ENCODE measurements around the gene STK39.
"Not testable (repeated sequence)": the region's sequence is repeated elsewhere in the genome, so short reads cannot be mapped to it uniquely, and the experiment has no call there.

Gene STK39

GRCh38 chr2:168289880-168290279 lies 42.5 kb upstream of the STK39 start:
- Histone ChIP-seq H3K36me3 (no peaks in the 10 kb centered on the region), H3K4me1 (no peaks in the 10 kb centered on the region), H3K27me3 (no peaks in the 10 kb centered on the region), H3K4me3 (no peak overlapping the region), H3K9me3 (no peaks in the 10 kb centered on the region), H3K27ac (no peak overlapping the region)
- no peak for DNase-seq
- TF ChIP-seq, protein P1, sequence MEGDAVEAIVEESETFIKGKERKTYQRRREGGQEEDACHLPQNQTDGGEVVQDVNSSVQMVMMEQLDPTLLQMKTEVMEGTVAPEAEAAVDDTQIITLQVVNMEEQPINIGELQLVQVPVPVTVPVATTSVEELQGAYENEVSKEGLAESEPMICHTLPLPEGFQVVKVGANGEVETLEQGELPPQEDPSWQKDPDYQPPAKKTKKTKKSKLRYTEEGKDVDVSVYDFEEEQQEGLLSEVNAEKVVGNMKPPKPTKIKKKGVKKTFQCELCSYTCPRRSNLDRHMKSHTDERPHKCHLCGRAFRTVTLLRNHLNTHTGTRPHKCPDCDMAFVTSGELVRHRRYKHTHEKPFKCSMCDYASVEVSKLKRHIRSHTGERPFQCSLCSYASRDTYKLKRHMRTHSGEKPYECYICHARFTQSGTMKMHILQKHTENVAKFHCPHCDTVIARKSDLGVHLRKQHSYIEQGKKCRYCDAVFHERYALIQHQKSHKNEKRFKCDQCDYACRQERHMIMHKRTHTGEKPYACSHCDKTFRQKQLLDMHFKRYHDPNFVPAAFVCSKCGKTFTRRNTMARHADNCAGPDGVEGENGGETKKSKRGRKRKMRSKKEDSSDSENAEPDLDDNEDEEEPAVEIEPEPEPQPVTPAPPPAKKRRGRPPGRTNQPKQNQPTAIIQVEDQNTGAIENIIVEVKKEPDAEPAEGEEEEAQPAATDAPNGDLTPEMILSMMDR (IDR thresholded peaks at IDR 0.05), result no peak
- intact Hi-C loops (cut with DNase I; ENCODE audit: low total_unique reads), result no loop called here

DNA sequence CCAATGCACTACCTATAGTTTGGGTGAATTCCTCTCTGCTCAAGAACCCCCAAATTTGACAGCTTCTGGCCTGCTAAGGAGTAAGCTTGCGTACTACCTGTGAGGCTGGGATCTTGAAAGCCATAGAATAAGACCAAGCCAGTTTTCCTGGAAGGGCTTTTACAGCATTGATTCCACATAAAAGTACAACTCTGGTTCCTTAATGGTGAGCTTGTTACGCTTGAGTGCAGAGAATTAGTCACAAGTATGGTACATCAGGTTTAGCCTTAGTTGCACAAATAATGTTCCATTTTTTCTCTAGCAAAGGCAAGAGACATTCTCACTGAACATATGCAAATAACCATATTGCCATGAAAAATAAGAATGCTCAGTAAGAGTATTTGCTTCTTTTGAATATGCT lies 39.1 kb upstream of the STK39 start:
- intact Hi-C loops (cut with DNase I; ENCODE audit: low total_unique reads), result no loop called here
- no peak for DNase-seq
- Histone ChIP-seq H3K9me3 (no peaks in the 10 kb centered on the region), H3K4me1 (no peaks in the 10 kb centered on the region), H3K27me3 (no peaks in the 10 kb centered on the region), H3K36me3 (no peaks in the 10 kb centered on the region), H3K4me3 (no peak overlapping the region), H3K27ac (no peak overlapping the region)
- TF ChIP-seq, protein P1 (IDR thresholded peaks at IDR 0.05), result no peak

- TF ChIP-seq, protein P1 (IDR thresholded peaks at IDR 0.05), result no peak
- intact Hi-C loops (cut with DNase I; ENCODE audit: low total_unique reads), result no loop called here
- H3K27me3 ChIP-seq, result no peaks in the 10 kb centered on the region
- DNase-seq, result no peak
- H3K27ac ChIP-seq, result no peak overlapping the region
- H3K9me3 ChIP-seq, result no peaks in the 10 kb centered on the region
- no peaks in the 10 kb centered on the region for H3K36me3 ChIP-seq
- no peaks in the 10 kb centered on the region for H3K4me1 ChIP-seq
- H3K4me3 ChIP-seq, result no peak overlapping the region
These were observed 31.1 kb upstream of the STK39 start for GRCh38 chr2:168278424-168278888.

DNA sequence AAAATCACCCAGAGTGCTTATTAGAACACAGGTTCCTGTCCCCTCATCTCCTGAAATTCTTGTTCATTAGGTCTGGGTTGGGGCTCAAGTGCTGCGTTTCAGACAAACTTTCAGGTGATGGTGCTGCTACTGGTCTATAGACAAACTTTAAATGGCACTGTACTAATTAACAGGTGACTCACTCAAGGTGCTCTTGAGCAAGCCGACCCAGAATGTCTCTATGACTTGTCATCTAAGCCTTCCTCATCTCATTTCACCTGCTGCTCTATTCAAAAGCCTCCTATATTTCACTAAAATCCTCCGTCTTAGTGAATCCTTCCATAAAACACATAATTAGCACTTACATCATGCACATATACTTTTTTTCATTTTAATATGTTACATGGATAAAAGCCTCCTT lies 29.9 kb upstream of the STK39 start:
- no peak for DNase-seq
- no peak overlapping the region for H3K4me3 ChIP-seq
- H3K27ac ChIP-seq, result no peak overlapping the region
- no peaks in the 10 kb centered on the region for H3K27me3 ChIP-seq
- no peaks in the 10 kb centered on the region for H3K36me3 ChIP-seq
- H3K4me1 ChIP-seq, result no peaks in the 10 kb centered on the region
- intact Hi-C loops (cut with DNase I; ENCODE audit: low total_unique reads), result no loop called here
- TF ChIP-seq, protein P1 (IDR thresholded peaks at IDR 0.05), result no peak
- no peaks in the 10 kb centered on the region for H3K9me3 ChIP-seq

- Histone ChIP-seq H3K9me3 (no peaks in the 10 kb centered on the region), H3K36me3 (no peaks in the 10 kb centered on the region), H3K4me3 (no peak overlapping the region), H3K4me1 (no peaks in the 10 kb centered on the region), H3K27ac (no peak overlapping the region), H3K27me3 (no peaks in the 10 kb centered on the region)
- TF ChIP-seq, protein P1 (IDR thresholded peaks at IDR 0.05), result no peak
- intact Hi-C loops (cut with DNase I; ENCODE audit: low total_unique reads), result no loop called here
- DNase-seq, result no peak
These were observed 24.8 kb upstream of the STK39 start for GRCh38 chr2:168272225-168272624.

DNA sequence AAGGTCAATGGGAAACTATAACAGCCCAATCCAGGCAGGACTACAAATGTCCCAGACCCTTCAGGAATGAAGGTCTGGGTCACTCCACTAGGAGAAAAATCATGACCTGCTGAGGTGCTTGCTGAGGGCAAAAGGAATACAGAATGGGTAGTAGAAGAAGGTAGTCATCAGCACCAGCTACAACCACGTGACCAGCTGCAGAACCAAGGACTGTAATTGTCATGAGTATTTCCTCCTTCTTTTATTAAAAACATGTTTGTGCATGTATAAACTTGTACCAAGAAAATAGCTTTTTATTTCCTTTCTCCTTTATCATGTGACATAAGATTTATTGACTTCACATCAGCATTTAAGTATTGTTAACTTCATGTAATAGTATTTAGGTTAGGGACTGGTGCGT lies 15.5 kb upstream of the STK39 start:
- H3K27ac ChIP-seq; H3K27me3 ChIP-seq; H3K36me3 ChIP-seq; DNase-seq; H3K4me3 ChIP-seq; H3K4me1 ChIP-seq; intact Hi-C loops (cut with DNase I; ENCODE audit: low total_unique reads): not testable (repeated sequence)
- peaks cover 0 to 17% (median 8%) of the 10 kb centered on the region in 3 donors for H3K9me3 ChIP-seq
